Trophoblast cell (in vitro differentiated cells and primary cell): ENCODE measurements around the gene RAD23A.

Source experiments
- DNase-seq, 2 donors: peaks; one replicate each; pipeline ENCODE4 v3.0.0-alpha.2; 2016
- H2AFZ ChIP-seq: 2 replicates; pipeline ENCODE4 v1.6.1; 2013; ENCODE audit warnings: low read length, moderate library complexity, mild to moderate bottlenecking; ENCODE audit not compliant: insufficient read depth, poor library complexity
- H2AK5ac ChIP-seq: 2 replicates; pipeline ENCODE4 v1.6.1; 2013; ENCODE audit warnings: mild to moderate bottlenecking, low read length
- H2BK120ac ChIP-seq: 2 replicates; pipeline ENCODE4 v1.6.1; 2013; ENCODE audit warnings: low read length, mild to moderate bottlenecking, moderate library complexity; ENCODE audit not compliant: insufficient read depth, poor library complexity
- H2BK12ac ChIP-seq: 2 replicates; pipeline ENCODE4 v1.6.1; 2013; ENCODE audit warnings: mild to moderate bottlenecking, low read length, moderate library complexity
- H2BK5ac ChIP-seq: 2 replicates; pipeline ENCODE4 v1.6.1; 2013; ENCODE audit warnings: low read length, low read depth, moderate library complexity, mild to moderate bottlenecking; ENCODE audit not compliant: poor library complexity
- H3K14ac ChIP-seq: 2 replicates; pipeline ENCODE4 v1.6.1; 2013; ENCODE audit warnings: mild to moderate bottlenecking, low read length
- H3K18ac ChIP-seq: 2 replicates; pipeline ENCODE4 v1.6.1; 2013; ENCODE audit warnings: mild to moderate bottlenecking, low read length
- H3K23ac ChIP-seq: 2 replicates; pipeline ENCODE4 v1.6.1; 2013; ENCODE audit warnings: low read length
- H3K27ac ChIP-seq: 2 replicates; pipeline ENCODE4 v1.5.1; 2013; ENCODE audit warnings: low read depth, mild to moderate bottlenecking, inconsistent platforms, low read length, moderate library complexity
- H3K27me3 ChIP-seq: 2 replicates; pipeline ENCODE4 v1.6.1; 2013; ENCODE audit warnings: inconsistent platforms, mild to moderate bottlenecking, low read length, moderate library complexity; ENCODE audit not compliant: insufficient read depth
- H3K36me3 ChIP-seq, 2 experiments: 1 replicate in 1 of 2; 2 replicates in 1 of 2; pipeline ENCODE4 v1.6.1; 2013; ENCODE audit warnings: low read length in 2 of 2, mild to moderate bottlenecking in 2 of 2, moderate library complexity in 1 of 2; ENCODE audit not compliant: insufficient read depth in 2 of 2, control insufficient read depth in 1 of 2
- H3K4ac ChIP-seq: 2 replicates; pipeline ENCODE4 v1.6.1; 2013; ENCODE audit warnings: low read depth, mild to moderate bottlenecking, low read length, moderate library complexity
- H3K4me1 ChIP-seq, 2 experiments: 1 replicate in 1 of 2; 2 replicates in 1 of 2; pipeline ENCODE4 v1.6.1; 2013; ENCODE audit warnings: low read length in 2 of 2, mild to moderate bottlenecking in 2 of 2, moderate library complexity in 1 of 2; ENCODE audit not compliant: insufficient read depth in 2 of 2, control insufficient read depth in 1 of 2
- H3K4me2 ChIP-seq: 2 replicates; pipeline ENCODE4 v1.6.1; 2013; ENCODE audit warnings: inconsistent platforms, mild to moderate bottlenecking, low read length, moderate library complexity
- H3K4me3 ChIP-seq: 2 replicates; pipeline ENCODE4 v1.5.1; 2013; ENCODE audit warnings: mild to moderate bottlenecking, low read depth, low read length, inconsistent platforms
- H3K79me1 ChIP-seq: one replicate; pipeline ENCODE4 v1.6.1; 2013; ENCODE audit warnings: low read length
- H3K79me2 ChIP-seq: 2 replicates; pipeline ENCODE4 v1.6.1; 2013; ENCODE audit warnings: low read length, mild to moderate bottlenecking; ENCODE audit not compliant: control insufficient read depth, insufficient read depth, poor library complexity
- H3K9ac ChIP-seq: 2 replicates; pipeline ENCODE4 v1.6.1; 2013; ENCODE audit warnings: mild to moderate bottlenecking, low read length
- H3K9me3 ChIP-seq: 2 replicates; pipeline ENCODE4 v1.6.1; 2013; ENCODE audit warnings: low read depth, mild to moderate bottlenecking, control low read depth, inconsistent platforms, low read length; ENCODE audit not compliant: insufficient read depth
- H4K12ac ChIP-seq: 2 replicates; pipeline ENCODE4 v1.6.1; 2013; ENCODE audit warnings: low read depth, mild to moderate bottlenecking, low read length, moderate library complexity
- H4K8ac ChIP-seq: 2 replicates; pipeline ENCODE4 v1.6.1; 2013; ENCODE audit warnings: low read depth, mild to moderate bottlenecking, low read length, moderate library complexity
- H4K91ac ChIP-seq: one replicate; pipeline ENCODE4 v1.6.1; 2013; ENCODE audit warnings: low read depth, mild to moderate bottlenecking, low read length, moderate library complexity
- WGBS: extraction: QIAGEN DNeasy Blood & Tissue Kit; methylation state at CpG from one replicate; pipeline ENCODE4 v1.1.7; 2013; ENCODE audit warnings: missing lambda C conversion rate; ENCODE audit not compliant: insufficient read length, insufficient coverage; ENCODE audit errors: extremely low coverage; 5-methylcytosine and 5-hydroxymethylcytosine counted together

The RAD23A gene

DNA sequence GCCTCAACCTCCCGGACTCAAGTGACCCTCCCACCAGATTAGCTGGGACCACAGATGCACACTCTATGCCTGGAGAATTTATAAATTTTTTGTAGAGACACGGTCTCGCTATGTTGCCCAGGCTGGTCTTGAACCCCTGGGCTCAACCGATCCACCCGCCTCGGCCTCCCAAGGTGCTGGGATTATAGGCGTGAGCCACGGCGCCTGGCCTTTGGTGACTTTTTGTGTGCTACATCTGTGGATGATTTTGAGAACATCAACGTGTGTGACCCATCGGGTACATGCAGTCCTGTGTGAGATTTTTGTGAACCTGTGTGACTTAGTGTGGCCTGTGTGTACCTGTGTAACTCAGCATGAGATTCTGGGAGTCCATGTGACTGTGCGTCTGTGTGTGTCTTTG, 41.1 kb downstream of the RAD23A start:
- Histone ChIP-seq H2AFZ (no peak overlapping the region), H3K4me2 (no peak overlapping the region), H4K91ac (no peak overlapping the region), H3K23ac (no peak overlapping the region), H3K18ac (no peak overlapping the region), H2BK12ac (no peak overlapping the region), H3K36me3 (no peaks in the 10 kb centered on the region), H3K4me1 (no peaks in the 10 kb centered on the region), H3K14ac (no peak overlapping the region), H3K4ac (no peak overlapping the region), H3K9me3 (peaks cover 25% of the 10 kb centered on the region), H4K12ac (no peak overlapping the region), H3K27me3 (peaks cover 22% of the 10 kb centered on the region), H3K79me1 (no peaks in the 10 kb centered on the region), H2AK5ac (no peak overlapping the region), H3K4me3 (no peak overlapping the region), H3K79me2 (no peaks in the 10 kb centered on the region), H2BK120ac (no peak overlapping the region), H4K8ac (no peak overlapping the region), H3K9ac (no peak overlapping the region), H3K27ac (no peak overlapping the region), H2BK5ac (no peak overlapping the region)
- DNase-seq, result no peak
- no CpG with 5 or more reads among the region's 12 CpGs for WGBS

DNA sequence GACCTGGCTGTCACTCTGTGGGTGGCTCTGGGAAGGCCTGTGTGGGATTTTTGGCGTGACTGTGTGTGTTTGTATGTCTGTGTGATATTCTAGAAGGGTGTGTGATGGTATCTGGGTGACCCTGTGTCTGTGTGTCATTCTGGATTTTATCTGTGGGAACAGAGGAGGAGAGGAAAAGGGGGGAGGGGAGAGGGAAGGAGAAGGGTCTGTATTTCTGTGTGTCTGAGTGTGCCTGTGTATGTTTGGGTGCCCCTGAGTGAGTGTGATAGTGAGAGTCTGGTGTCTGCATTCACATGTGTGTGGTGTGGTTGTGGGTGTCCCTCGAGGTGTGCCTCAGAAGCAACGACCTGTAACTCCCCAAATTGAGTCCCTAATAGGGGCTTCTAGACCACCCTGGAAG, 41.5 kb downstream of the RAD23A start:
- Histone ChIP-seq H3K9ac (no peak overlapping the region), H3K14ac (no peak overlapping the region), H3K27ac (no peak overlapping the region), H3K4me1 (no peaks in the 10 kb centered on the region), H4K91ac (no peak overlapping the region), H2AK5ac (no peak overlapping the region), H3K18ac (no peak overlapping the region), H3K79me2 (no peaks in the 10 kb centered on the region), H3K4ac (no peak overlapping the region), H3K23ac (no peak overlapping the region), H2BK120ac (no peak overlapping the region), H3K4me2 (no peak overlapping the region), H3K4me3 (no peak overlapping the region), H4K12ac (no peak overlapping the region), H3K36me3 (no peaks in the 10 kb centered on the region), H2AFZ (no peak overlapping the region), H3K9me3 (peaks cover 25% of the 10 kb centered on the region), H2BK5ac (no peak overlapping the region), H3K27me3 (peaks cover 22% of the 10 kb centered on the region), H3K79me1 (no peaks in the 10 kb centered on the region), H4K8ac (no peak overlapping the region), H2BK12ac (no peak overlapping the region)
- no peak for DNase-seq
- no CpG with 5 or more reads among the region's 3 CpGs for WGBS

DNA sequence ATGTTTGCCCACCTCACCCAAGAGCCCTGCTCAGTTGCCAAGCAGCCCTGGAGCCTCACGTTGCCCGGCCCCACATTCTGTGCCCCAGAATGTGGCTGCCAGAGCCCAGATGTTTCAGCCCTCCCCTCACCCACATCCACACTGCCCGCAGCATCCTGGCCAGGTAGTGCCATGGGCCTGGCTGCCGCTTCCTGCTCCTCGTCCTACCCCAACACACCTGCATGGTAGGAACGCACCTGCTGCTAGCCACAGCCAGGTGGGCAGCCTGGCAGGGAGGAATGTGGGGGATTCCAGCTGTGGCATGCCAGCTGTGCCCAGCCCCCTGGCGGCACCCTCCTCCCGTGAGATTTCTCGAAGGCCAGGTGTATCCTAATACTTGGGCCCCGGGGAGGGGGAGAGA, 42.1 kb downstream of the RAD23A start:
- Histone ChIP-seq H3K4ac (no peak overlapping the region), H3K4me3 (no peak overlapping the region), H3K9ac (no peak overlapping the region), H4K91ac (no peak overlapping the region), H3K4me2 (no peak overlapping the region), H3K23ac (no peak overlapping the region), H2AK5ac (no peak overlapping the region), H3K14ac (no peak overlapping the region), H3K27ac (no peak overlapping the region), H3K9me3 (peaks cover 25% of the 10 kb centered on the region), H2AFZ (no peak overlapping the region), H3K36me3 (no peaks in the 10 kb centered on the region), H4K12ac (no peak overlapping the region), H3K79me2 (no peaks in the 10 kb centered on the region), H3K4me1 (no peaks in the 10 kb centered on the region), H2BK5ac (no peak overlapping the region), H2BK120ac (no peak overlapping the region), H4K8ac (no peak overlapping the region), H3K27me3 (peaks cover 22% of the 10 kb centered on the region), H2BK12ac (no peak overlapping the region), H3K79me1 (no peaks in the 10 kb centered on the region), H3K18ac (no peak overlapping the region)
- no CpG with 5 or more reads among the region's 10 CpGs for WGBS
- DNase-seq, result no peak

GRCh38 chr19:12990431-12990830, 44.8 kb downstream of the RAD23A start:
- Histone ChIP-seq H2BK12ac (no peak overlapping the region), H3K4me2 (no peak overlapping the region), H2AK5ac (no peak overlapping the region), H2BK120ac (no peak overlapping the region), H3K27ac (no peak overlapping the region), H4K12ac (no peak overlapping the region), H3K27me3 (peaks cover 29% of the 10 kb centered on the region), H3K36me3 (no peaks in the 10 kb centered on the region), H3K79me1 (no peaks in the 10 kb centered on the region), H3K9ac (no peak overlapping the region), H3K79me2 (no peaks in the 10 kb centered on the region), H3K4me3 (no peak overlapping the region), H2AFZ (no peak overlapping the region), H3K18ac (no peak overlapping the region), H4K8ac (no peak overlapping the region), H2BK5ac (no peak overlapping the region), H3K14ac (no peak overlapping the region), H3K4ac (no peak overlapping the region), H3K23ac (no peak overlapping the region), H3K9me3 (peaks cover 23% of the 10 kb centered on the region), H4K91ac (no peak overlapping the region), H3K4me1 (peaks cover 0 to 2% of the 10 kb centered on the region in 2 experiments)
- no CpG with 5 or more reads among the region's 22 CpGs for WGBS
- no peak for DNase-seq
